Neural progenitor cell (in vitro differentiated cells): Measurements from ENCODE around the gene STK32B.

ENCODE experiments used
- EZH2 ChIP-seq: fragments of 200-600 bp; sonication (generic); IDR thresholded peaks from 2 replicates; pipeline ENCODE4 v1.6.1; 2017; ENCODE audit warnings: antibody characterized with exemption, mild to moderate bottlenecking, moderate library complexity
- EZH2phosphoT487 ChIP-seq: fragments of 200-600 bp; sonication (generic); IDR thresholded peaks from 2 replicates; pipeline ENCODE4 v1.6.1; 2017; ENCODE audit warnings: antibody characterized with exemption
- TF ChIP-seq, protein P1 (sequence below): fragments of 200-600 bp; sonication (generic); IDR thresholded peaks from 2 replicates; pipeline ENCODE4 v1.5.1; 2017; ENCODE audit warnings: antibody characterized with exemption, mild to moderate bottlenecking

DNA sequence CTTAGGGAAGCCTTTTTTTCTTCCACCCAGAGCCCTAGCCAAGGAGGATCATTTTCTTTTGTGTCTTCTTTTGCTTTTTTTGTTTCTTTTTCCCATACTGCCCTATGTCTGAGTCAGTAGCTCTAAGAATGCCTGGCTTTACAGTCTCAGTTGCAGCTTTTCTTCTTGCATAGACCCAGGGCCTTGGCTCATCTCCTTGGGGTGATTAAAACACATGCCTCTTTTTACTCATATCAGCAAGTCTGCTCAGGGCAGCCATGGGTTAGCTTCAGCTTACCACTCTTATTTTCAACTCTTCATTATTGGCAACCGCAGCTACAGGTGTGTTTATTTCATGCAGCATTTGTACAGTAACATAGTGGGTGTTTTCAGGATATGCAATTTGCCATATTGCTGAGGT, 196.5 kb downstream of the STK32B start:
- TF ChIP-seq EZH2 (no peak), EZH2phosphoT487 (no peak)
- TF ChIP-seq, protein P1, sequence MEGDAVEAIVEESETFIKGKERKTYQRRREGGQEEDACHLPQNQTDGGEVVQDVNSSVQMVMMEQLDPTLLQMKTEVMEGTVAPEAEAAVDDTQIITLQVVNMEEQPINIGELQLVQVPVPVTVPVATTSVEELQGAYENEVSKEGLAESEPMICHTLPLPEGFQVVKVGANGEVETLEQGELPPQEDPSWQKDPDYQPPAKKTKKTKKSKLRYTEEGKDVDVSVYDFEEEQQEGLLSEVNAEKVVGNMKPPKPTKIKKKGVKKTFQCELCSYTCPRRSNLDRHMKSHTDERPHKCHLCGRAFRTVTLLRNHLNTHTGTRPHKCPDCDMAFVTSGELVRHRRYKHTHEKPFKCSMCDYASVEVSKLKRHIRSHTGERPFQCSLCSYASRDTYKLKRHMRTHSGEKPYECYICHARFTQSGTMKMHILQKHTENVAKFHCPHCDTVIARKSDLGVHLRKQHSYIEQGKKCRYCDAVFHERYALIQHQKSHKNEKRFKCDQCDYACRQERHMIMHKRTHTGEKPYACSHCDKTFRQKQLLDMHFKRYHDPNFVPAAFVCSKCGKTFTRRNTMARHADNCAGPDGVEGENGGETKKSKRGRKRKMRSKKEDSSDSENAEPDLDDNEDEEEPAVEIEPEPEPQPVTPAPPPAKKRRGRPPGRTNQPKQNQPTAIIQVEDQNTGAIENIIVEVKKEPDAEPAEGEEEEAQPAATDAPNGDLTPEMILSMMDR: no peak
